ENCODE measurements around the gene BMP2. TPM values are rescaled to one million over a fixed set of nuclear protein-coding genes. Genes with fewer than 3 reads are reported as not detected.

BMP2 gene
- total RNA-seq, 4 donors from 2014 or later: 19.1 to 27.1 (median 20.2) TPM

DNA sequence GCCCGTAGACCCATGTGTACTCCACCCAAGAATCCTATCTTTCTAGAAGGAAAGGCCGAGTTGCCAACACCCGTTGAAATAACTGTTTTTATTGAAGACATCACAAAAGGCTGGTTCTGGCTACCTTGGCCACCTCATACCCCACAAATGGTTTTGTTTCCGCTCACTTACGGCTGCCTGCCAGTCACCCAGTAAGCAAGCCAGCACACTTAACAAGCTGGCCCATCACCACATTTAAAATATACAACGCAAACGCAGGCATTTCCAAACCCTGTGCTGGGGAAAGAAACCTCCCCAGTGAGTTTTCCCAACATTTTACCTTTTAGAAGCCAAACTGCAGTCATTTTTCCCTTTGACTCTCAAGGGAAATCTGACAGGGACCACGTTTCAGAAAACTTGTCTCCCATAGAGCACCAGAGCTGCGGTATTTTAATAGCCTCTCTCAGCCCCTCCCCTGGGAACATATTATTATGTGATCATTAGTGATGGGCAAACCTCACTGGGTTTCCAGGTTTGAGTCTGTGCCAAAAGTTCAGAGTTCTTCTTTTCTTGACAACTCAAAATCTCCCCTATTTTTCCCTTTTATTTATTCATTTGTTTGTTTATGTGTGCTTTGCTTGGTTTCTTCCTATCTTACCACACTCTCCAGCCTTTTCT is 36.7 kb upstream of the BMP2 start:
- no peak overlapping the region for H3K27ac ChIP-seq
- no peaks in the 10 kb centered on the region for H3K27me3 ChIP-seq
- 87 to 91% methylated on average over 9 of the region's 9 CpGs for WGBS, 2 donors
- intact Hi-C loops (cut with DNase I): no loop called here
- TF ChIP-seq POLR2A (IDR thresholded peaks at IDR 0.05): no peak
- TF ChIP-seq, protein P1, sequence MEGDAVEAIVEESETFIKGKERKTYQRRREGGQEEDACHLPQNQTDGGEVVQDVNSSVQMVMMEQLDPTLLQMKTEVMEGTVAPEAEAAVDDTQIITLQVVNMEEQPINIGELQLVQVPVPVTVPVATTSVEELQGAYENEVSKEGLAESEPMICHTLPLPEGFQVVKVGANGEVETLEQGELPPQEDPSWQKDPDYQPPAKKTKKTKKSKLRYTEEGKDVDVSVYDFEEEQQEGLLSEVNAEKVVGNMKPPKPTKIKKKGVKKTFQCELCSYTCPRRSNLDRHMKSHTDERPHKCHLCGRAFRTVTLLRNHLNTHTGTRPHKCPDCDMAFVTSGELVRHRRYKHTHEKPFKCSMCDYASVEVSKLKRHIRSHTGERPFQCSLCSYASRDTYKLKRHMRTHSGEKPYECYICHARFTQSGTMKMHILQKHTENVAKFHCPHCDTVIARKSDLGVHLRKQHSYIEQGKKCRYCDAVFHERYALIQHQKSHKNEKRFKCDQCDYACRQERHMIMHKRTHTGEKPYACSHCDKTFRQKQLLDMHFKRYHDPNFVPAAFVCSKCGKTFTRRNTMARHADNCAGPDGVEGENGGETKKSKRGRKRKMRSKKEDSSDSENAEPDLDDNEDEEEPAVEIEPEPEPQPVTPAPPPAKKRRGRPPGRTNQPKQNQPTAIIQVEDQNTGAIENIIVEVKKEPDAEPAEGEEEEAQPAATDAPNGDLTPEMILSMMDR (IDR thresholded peaks at IDR 0.05): no peak
- no peaks in the 10 kb centered on the region for H3K9me3 ChIP-seq
- no peak for DNase-seq
- H3K4me1 ChIP-seq: peaks cover 7% of the 10 kb centered on the region in 2 donors
- H3K36me3 ChIP-seq: no peaks in the 10 kb centered on the region
- no peak overlapping the region for H3K4me3 ChIP-seq (replicated peaks in 1 of 3)

DNA sequence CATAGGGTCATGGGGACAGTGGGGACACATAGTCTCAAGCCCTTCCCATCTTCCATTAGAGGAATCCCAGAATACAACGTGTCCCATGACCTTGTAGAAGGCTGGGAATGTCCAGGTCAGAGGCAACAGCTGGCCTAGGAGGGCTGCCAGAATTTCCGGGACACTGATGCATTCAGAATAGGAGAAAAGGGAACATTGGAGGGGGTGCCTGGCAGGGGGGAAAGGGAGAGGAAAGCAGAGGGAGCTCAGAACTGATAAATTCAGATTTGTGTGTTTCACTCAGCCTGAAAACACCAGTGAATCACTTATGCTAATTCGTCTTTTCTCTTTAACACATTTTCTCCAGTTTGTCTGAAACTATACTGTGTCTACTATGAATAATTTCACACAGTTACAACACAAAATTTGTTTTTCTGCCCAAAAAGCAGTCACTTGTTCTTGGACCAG is 35.5 kb upstream of the BMP2 start:
- peak; percentile 21 to 35 for DNase-seq
- Histone ChIP-seq H3K36me3 (no peaks in the 10 kb centered on the region), H3K27ac (no peak overlapping the region), H3K27me3 (no peaks in the 10 kb centered on the region), H3K9me3 (no peaks in the 10 kb centered on the region), H3K4me1 (peaks cover 13 to 18% of the 10 kb centered on the region in 2 donors), H3K4me3 (replicated peaks in 1 of 3) (no peak overlapping the region)
- no peak for TF ChIP-seq POLR2A (IDR thresholded peaks at IDR 0.05)
- TF ChIP-seq, protein P1 (IDR thresholded peaks at IDR 0.05): no peak
- intact Hi-C loops (cut with DNase I): no loop called here
- WGBS, 2 donors: 53 to 68% methylated on average over 3 of the region's 3 CpGs

GRCh38 chr20:6732851-6733250 is 34.6 kb upstream of the BMP2 start:
- H3K27me3 ChIP-seq: no peaks in the 10 kb centered on the region
- no peaks in the 10 kb centered on the region for H3K36me3 ChIP-seq
- no peak overlapping the region for H3K27ac ChIP-seq
- 92 to 95% methylated on average over 6 of the region's 6 CpGs for WGBS, 2 donors
- no peaks in the 10 kb centered on the region for H3K9me3 ChIP-seq
- TF ChIP-seq, protein P1 (IDR thresholded peaks at IDR 0.05): no peak
- TF ChIP-seq POLR2A (IDR thresholded peaks at IDR 0.05): no peak
- no peak overlapping the region for H3K4me3 ChIP-seq (replicated peaks in 1 of 3)
- intact Hi-C loops (cut with DNase I): no loop called here
- peaks cover 13 to 18% of the 10 kb centered on the region in 2 donors for H3K4me1 ChIP-seq
- DNase-seq: no peak

DNA sequence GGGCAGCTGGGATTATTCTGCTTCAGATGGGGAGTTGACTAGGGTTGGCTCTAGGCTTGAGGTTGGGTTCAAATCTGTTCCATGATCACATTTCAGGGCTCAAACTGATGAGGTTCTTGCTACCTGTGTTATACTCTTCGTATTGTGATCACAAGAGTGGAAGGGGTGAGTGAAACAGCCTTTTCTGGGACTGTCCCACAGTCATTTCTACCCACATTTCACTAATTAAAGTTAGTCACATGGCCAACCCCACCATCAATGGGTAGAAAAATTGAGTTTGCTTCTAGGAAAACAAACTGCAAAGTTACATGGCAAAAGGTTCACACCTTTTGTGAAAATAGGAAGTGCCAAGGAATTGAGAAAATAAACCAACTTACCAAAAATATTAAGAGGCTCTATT is 33.5 kb upstream of the BMP2 start:
- Histone ChIP-seq H3K9me3 (no peaks in the 10 kb centered on the region), H3K27ac (no peak overlapping the region), H3K27me3 (no peaks in the 10 kb centered on the region), H3K4me1 (peaks cover 20 to 24% of the 10 kb centered on the region in 2 donors), H3K36me3 (no peaks in the 10 kb centered on the region), H3K4me3 (replicated peaks in 1 of 3) (no peak overlapping the region)
- no peak for TF ChIP-seq POLR2A (IDR thresholded peaks at IDR 0.05)
- TF ChIP-seq, protein P1 (IDR thresholded peaks at IDR 0.05): no peak
- intact Hi-C loops (cut with DNase I): no loop called here
- 93 to 97% methylated on average over 1 of the region's 1 CpG for WGBS, 2 donors
- no peak for DNase-seq

DNA sequence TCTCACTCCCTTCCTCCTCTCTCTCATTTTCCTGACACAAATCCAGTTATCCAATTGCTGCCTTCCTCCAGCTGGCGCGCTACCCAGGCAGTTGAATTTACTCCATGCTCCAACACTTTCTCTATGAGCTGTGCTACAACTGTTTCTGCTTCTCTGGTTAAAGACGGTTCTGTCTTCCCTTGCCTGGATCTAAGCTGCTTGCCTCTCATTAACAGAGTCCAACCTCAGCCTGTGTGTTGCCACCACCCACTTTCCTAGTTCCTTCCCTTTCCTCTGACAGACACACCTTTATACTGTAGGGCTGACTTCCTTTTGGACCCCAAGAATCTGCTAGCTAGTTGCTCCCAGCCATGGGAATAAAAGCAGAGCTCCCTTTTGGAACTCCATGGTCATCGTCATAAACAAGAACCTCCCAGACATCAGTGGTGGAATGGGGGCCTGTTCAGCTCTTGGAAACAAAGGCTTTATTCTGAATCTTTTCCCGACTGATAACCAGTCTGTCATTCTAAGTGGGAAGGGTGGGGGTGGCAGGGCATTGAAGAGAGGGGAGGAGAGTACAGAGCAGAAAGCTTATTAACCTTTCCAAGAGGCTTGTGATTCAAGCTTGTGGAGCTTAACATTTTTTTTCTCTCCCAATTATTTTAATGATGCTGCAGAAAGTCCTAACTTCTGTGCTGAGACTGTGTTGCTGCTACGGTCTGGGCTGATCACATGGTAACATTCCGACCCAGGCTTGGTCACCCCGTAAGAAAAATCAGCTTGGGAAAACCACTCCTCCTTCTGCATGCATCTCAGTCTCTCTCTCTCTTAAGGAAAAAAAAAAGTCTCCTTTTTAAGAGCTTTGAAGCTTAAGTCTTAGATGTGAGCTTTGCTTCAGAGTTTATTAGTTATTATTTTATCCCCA is 31.3 kb upstream of the BMP2 start:
- Histone ChIP-seq H3K9me3 (no peaks in the 10 kb centered on the region), H3K4me1 (peaks cover 21 to 29% of the 10 kb centered on the region in 2 donors), H3K27me3 (no peaks in the 10 kb centered on the region), H3K4me3 (replicated peaks in 1 of 3) (no peak overlapping the region), H3K27ac (peak overlapping the region; percentile 64 to 83 (median 68)), H3K36me3 (no peaks in the 10 kb centered on the region)
- WGBS, 2 donors: 21 to 34% methylated on average over 8 of the region's 8 CpGs
- peak; percentile 71 to 82 for DNase-seq
- TF ChIP-seq, protein P1 (IDR thresholded peaks at IDR 0.05): no peak
- peak in 1 of 2 donors; percentile 46 for TF ChIP-seq POLR2A (IDR thresholded peaks at IDR 0.05)
- intact Hi-C loops (cut with DNase I): no loop called here

Measured in thyroid gland (tissue), 4 donors.